ENCODE measurements around the gene FLACC1.
"Not testable (repeated sequence)": the region's sequence is repeated elsewhere in the genome, so short reads cannot be mapped to it uniquely, and the experiment has no call there.

The FLACC1 gene

DNA sequence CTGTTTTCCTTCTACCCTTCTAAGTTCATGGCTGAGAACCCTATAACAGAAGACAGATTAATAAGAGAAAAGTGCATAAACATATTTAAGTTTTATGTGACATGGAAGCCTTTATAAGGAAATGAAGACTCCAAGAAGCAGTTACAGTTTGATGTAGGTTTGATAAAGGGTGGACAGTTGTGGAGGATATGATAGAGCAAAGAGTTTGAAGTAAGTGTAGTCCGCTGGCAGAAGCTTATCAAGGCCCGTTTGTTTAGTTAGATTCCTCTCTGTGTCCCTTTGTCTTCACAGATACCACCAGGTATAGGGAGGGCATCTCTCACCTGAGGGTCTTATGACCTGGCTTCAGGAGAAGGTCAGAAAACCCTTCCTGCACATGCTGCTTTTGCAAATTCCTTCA lies 107.3 kb downstream of the FLACC1 start:
- DNase-seq, result no peak

DNA sequence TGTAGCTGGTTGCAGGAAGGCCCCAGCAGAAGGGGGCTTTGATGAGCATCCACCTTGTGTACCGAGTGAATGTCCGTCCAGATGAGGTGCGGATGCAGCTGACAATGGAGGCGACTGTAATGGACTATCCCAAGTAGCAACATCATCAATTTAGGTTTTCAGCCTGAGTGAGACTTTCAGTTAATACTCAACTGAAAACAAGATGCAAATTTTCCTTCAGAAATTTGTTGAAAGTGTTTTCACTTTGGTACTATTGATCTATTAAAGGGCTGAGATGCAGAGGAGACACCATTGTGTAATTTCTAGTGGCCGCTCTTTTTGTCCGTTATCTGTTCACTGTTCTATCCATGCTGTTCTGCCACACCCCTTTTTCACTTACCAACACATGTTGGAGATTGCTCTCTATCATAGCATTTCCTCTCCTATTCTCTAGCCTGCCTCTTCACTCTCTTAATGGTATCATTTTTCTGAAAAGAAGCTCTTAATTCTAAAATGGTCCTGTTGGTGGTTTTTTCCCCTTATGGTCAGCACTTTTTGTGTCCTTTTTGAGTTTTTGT lies 108.8 kb downstream of the FLACC1 start:
- no peak for DNase-seq

DNA sequence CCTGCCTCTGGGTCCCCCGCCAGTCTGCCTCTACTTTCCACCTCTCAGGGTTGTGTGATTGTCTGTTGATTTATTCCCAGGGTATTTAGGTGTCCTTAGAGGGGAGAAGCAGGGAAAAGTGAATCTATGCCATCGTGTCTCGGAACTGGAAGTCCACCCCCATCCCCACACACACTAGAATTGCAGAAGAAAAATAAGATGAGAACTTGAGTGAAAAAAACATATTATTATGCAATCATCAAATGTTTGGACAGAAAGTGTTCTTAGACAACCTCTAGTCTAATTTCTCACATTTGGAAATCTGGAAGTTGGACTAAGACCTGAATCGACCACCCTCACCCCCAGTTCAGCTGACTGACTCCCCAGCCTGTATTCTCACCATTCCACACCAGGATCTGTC lies 110.9 kb downstream of the FLACC1 start:
- DNase-seq, result no peak

DNA sequence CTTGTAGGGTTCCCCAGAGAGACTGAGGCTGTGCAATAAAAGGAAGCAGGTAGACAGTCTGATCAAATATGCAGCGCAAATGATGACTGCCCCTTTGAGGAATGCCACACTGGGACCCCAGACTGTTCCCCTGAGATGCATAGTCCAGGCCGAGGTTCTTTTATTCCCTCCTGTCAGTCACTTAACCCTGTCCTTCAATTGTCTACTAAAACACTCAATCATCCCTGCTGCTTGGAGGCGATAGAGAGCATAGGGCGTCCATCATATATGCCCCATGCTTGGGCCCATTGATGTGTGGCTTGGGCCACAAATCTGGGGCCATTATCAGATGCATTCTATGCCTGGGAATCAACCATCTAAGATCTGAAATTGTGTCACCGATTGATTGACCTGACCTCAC lies 112.3 kb downstream of the FLACC1 start:
- no peak for DNase-seq

DNA sequence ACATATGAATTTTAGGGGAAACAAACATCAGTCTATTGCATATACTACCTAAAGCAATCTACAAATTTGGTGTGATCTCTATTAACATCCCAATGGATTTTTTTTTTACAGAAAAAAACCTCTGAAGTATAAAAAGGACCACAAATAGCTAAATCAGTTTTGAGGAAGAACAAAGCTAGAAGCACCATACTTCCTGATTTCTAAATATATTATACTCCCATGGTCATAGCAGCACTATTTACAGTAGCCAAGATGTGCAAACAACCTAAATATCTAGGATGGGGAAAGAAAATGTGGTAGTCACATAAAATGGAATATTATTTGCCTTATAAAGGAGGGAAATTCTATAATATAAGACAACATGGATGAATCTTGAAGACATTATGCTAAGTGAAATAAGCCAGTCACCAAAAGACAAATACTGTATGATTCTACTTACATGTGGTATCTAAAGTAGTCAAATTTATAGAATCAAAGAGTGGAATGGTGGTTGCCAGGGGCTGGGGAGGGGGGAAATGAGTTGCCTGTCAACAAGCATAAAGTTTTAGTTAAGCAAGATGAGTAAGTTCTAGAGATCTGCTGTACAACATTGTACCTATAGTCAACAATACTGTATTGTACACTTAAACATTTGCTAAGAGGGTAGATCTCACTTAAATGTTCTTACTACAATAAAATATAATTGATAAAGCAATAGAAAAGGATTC lies 114.4 kb downstream of the FLACC1 start:
- no peak for DNase-seq

GRCh38 chr2:201239167-201239935 lies 117.8 kb downstream of the FLACC1 start:
- DNase-seq, result not testable (repeated sequence)

All from SIG-M5 (cell line).